Measurements from ENCODE around the gene TRMU.

GRCh38 chr22:46372686-46373085 lies 37.2 kb downstream of the TRMU start:
- TF ChIP-seq KDM1A (IDR thresholded peaks at IDR 0.05; ENCODE audit: borderline replicate concordance, low read length) = no peak
- TF ChIP-seq POLR2A (IDR thresholded peaks at IDR 0.05; ENCODE audit: control extremely low read depth in 1 of 2, low read depth in 2 of 2, low read length in 2 of 2) = no peak
- TF ChIP-seq USF2 (IDR thresholded peaks at IDR 0.05; ENCODE audit: low read length) = no peak
- no peak for TF ChIP-seq RAD21 (IDR thresholded peaks at IDR 0.05 in 1 of 2, conservative IDR thresholded peaks at IDR 0.05 in 1 of 2; ENCODE audit: low read depth in 2 of 2, low read length in 2 of 2)
- TF ChIP-seq, protein P1, sequence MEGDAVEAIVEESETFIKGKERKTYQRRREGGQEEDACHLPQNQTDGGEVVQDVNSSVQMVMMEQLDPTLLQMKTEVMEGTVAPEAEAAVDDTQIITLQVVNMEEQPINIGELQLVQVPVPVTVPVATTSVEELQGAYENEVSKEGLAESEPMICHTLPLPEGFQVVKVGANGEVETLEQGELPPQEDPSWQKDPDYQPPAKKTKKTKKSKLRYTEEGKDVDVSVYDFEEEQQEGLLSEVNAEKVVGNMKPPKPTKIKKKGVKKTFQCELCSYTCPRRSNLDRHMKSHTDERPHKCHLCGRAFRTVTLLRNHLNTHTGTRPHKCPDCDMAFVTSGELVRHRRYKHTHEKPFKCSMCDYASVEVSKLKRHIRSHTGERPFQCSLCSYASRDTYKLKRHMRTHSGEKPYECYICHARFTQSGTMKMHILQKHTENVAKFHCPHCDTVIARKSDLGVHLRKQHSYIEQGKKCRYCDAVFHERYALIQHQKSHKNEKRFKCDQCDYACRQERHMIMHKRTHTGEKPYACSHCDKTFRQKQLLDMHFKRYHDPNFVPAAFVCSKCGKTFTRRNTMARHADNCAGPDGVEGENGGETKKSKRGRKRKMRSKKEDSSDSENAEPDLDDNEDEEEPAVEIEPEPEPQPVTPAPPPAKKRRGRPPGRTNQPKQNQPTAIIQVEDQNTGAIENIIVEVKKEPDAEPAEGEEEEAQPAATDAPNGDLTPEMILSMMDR (IDR thresholded peaks at IDR 0.05; ENCODE audit: control extremely low read depth in 1 of 3, insufficient read depth in 1 of 3, low read depth in 1 of 3, low read length in 3 of 3) = no peak
- no peak for TF ChIP-seq YY1 (IDR thresholded peaks at IDR 0.05; ENCODE audit: low read depth, low read length)
